SU-DHL-6 (cell line): ENCODE results near the gene COX5A.
A peak's percentile ranks its signal among the peaks of the same experiment; 100 is the strongest.

Experiments
- H2AFZ ChIP-seq: fragments of 200-600 bp; sonication (generic); 2 replicates; pipeline ENCODE4 v1.6.1; 2014; ENCODE audit warnings: low read depth, mild to moderate bottlenecking, moderate library complexity, mixed read lengths, antibody characterized with exemption, low read length; ENCODE audit not compliant: severe bottlenecking
- H3F3A ChIP-seq: fragments of 200-600 bp; shearing (Covaris generic); 2 replicates; pipeline ENCODE4 v1.6.0; 2016; ENCODE audit warnings: antibody characterized with exemption, mild to moderate bottlenecking; ENCODE audit not compliant: insufficient read depth
- H3K27ac ChIP-seq: fragments of 200-600 bp; sonication (generic); 2 replicates; pipeline ENCODE4 v1.5.1; 2016; ENCODE audit warnings: low read depth, mild to moderate bottlenecking, low read length, moderate library complexity, mixed read lengths
- H3K27me3 ChIP-seq: fragments of 200-600 bp; sonication (generic), shearing (Covaris generic); 2 replicates; pipeline ENCODE4 v1.6.0; 2014; ENCODE audit warnings: mild to moderate bottlenecking, low read length
- H3K36me3 ChIP-seq: fragments of 200-600 bp; sonication (generic); 2 replicates; pipeline ENCODE4 v1.6.1; 2014; ENCODE audit warnings: mild to moderate bottlenecking, low read length, mixed read lengths
- H3K4me2 ChIP-seq: fragments of 300-600, 200-600 bp; shearing (Covaris generic), sonication (generic); 2 replicates; pipeline ENCODE4 v1.6.0; 2014; ENCODE audit warnings: low read length, low read depth, mild to moderate bottlenecking; ENCODE audit not compliant: poor library complexity, severe bottlenecking
- H3K4me3 ChIP-seq: fragments of 200-600 bp; sonication (generic); 2 replicates; pipeline ENCODE4 v1.5.1; 2014; ENCODE audit warnings: antibody characterized with exemption, low read length, mild to moderate bottlenecking, mixed read lengths; ENCODE audit not compliant: insufficient read depth, poor library complexity, severe bottlenecking
- H3K79me2 ChIP-seq: fragments of 200-600 bp; sonication (generic); 2 replicates; pipeline ENCODE4 v1.6.1; 2014; ENCODE audit warnings: mild to moderate bottlenecking, low read length, moderate library complexity; ENCODE audit not compliant: insufficient read depth
- H3K9ac ChIP-seq: fragments of 200-600 bp; sonication (generic); 2 replicates; pipeline ENCODE4 v1.7.0; 2014; ENCODE audit warnings: mild to moderate bottlenecking, low read length
- H3K9me2 ChIP-seq: fragments of 200-600 bp; sonication (generic); replicated peaks from 2 replicates; pipeline ENCODE4 v1.6.1; 2014; ENCODE audit warnings: low read length; ENCODE audit not compliant: insufficient read depth
- H3K9me3 ChIP-seq: fragments of 200-600 bp; sonication (generic); 2 replicates; pipeline ENCODE4 v1.6.1; 2014; ENCODE audit warnings: low read length, mixed read lengths; ENCODE audit not compliant: insufficient read depth
- H4K20me1 ChIP-seq: fragments of 200-600 bp; sonication (generic); 2 replicates; pipeline ENCODE4 v1.6.1; 2014; ENCODE audit warnings: low read depth, mild to moderate bottlenecking, antibody characterized with exemption, low read length, moderate library complexity, mixed read lengths
- EZH2phosphoT487 ChIP-seq: fragments of 200-600 bp; sonication (generic), shearing (Covaris generic); conservative IDR thresholded peaks from 2 replicates; pipeline ENCODE4 v1.6.1; 2018; ENCODE audit warnings: mild to moderate bottlenecking, antibody characterized with exemption, low read length, moderate library complexity, mixed read lengths
- TF ChIP-seq, protein P1 (sequence below): fragments of 200-600 bp; sonication (generic); IDR thresholded peaks from one replicate; pipeline ENCODE4 v1.5.1; 2017; ENCODE audit warnings: antibody characterized with exemption, mild to moderate bottlenecking, low read length, moderate library complexity; ENCODE audit not compliant: insufficient read depth, poor library complexity, severe bottlenecking

COX5A gene

DNA sequence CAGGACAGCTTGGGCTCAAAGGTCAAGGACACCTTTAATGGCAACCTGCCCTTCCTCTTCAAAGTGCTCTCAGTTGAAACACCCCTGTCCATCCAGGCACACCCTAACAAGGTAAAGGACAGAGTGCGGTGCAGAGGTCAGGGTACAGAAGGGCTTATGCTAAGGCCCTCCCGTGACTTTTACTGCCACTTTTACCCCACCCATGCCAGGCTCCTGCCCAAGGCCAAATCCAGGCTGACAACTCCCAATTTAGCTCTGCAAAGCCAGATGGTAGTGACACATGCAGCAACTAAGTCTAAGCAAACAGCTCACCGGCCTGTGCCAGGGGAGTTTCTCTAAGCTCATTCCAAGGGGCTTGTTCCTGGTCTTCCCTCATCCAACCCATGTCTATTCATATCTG is 46.4 kb downstream of the COX5A start:
- Histone ChIP-seq H3K9me2 (no peaks in the 10 kb centered on the region), H3K9me3 (no peaks in the 10 kb centered on the region), H3K27me3 (no peaks in the 10 kb centered on the region), H3K4me3 (no peak overlapping the region), H3F3A (no peaks in the 10 kb centered on the region), H3K79me2 (peaks cover 4% of the 10 kb centered on the region; the same call in 1 of the 2 replicates), H4K20me1 (no peaks in the 10 kb centered on the region), H3K4me2 (no peak overlapping the region), H2AFZ (no peak overlapping the region), H3K36me3 (no peaks in the 10 kb centered on the region), H3K27ac (no peak overlapping the region), H3K9ac (no peak overlapping the region)
- TF ChIP-seq, protein P1, sequence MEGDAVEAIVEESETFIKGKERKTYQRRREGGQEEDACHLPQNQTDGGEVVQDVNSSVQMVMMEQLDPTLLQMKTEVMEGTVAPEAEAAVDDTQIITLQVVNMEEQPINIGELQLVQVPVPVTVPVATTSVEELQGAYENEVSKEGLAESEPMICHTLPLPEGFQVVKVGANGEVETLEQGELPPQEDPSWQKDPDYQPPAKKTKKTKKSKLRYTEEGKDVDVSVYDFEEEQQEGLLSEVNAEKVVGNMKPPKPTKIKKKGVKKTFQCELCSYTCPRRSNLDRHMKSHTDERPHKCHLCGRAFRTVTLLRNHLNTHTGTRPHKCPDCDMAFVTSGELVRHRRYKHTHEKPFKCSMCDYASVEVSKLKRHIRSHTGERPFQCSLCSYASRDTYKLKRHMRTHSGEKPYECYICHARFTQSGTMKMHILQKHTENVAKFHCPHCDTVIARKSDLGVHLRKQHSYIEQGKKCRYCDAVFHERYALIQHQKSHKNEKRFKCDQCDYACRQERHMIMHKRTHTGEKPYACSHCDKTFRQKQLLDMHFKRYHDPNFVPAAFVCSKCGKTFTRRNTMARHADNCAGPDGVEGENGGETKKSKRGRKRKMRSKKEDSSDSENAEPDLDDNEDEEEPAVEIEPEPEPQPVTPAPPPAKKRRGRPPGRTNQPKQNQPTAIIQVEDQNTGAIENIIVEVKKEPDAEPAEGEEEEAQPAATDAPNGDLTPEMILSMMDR, result no peak
- no peak for TF ChIP-seq EZH2phosphoT487

DNA sequence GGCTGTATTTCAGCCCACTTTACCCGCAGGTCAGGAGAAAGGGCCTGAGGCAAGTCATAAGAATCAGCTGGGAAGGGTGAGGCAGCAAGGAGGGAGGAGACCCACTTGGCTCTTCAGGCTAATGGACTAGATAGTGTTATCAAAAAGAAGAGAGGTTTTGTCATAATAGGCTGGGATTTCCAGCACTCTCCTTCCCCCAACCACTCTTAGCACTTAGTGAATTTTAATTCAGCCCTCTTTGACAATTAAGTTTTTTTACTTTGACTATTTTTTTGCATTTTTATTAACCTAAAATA is 47.3 kb downstream of the COX5A start:
- Histone ChIP-seq H3K4me3 (peak overlapping the region; percentile 73), H2AFZ (peak overlapping the region; percentile 88), H3K9ac (peak overlapping the region; percentile 75), H3K36me3 (no peaks in the 10 kb centered on the region), H3K79me2 (peaks cover 4% of the 10 kb centered on the region; the same call in 1 of the 2 replicates), H3K9me3 (no peaks in the 10 kb centered on the region), H3F3A (no peaks in the 10 kb centered on the region), H4K20me1 (no peaks in the 10 kb centered on the region), H3K4me2 (peak overlapping the region; percentile 79), H3K9me2 (no peaks in the 10 kb centered on the region), H3K27ac (no peak overlapping the region), H3K27me3 (no peaks in the 10 kb centered on the region)
- TF ChIP-seq, protein P1, result no peak
- TF ChIP-seq EZH2phosphoT487, result no peak

DNA sequence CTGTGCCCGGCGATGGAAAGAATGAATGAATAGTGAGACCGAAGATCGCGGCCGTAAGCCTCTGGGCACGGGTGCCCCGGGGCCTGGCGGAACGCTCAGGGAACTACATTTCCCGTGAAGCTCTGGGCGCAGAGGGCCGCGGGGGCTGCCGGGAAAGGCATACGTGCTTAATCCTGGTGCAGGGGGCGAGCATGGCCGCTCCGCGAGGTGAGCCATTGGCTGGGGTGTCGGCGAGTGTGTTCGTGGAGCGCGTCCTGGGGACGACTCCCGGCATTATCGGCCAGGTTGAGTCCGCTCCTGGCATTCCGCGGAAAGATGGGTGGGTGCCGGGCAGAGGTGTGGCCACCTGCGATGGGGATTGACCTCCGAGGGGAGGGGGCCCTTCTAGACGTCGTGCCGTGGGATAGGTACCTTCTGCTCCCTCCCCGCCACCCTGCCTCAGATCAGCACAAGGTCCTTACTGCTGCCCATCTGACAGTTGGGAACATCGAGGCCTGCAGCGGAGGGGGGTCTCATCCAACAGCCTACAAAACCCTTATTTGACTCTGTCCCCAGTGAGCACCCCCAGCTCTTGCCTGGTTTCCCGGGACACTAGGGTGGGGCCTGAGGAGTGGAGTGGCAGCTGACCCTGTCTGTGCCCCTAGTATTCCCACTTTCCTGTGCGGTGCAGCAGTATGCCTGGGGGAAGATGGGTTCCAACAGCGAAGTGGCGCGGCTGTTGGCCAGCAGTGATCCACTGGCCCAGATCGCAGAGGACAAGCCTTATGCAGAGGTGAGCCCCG is 47.8 kb downstream of the COX5A start, which contains the start of gene MPI:
Gene MPI, plus strand, starts transcription at position 160 of the 782 bp plus-strand sequence. Its CDS starts 32 bp downstream, at position 192.
- peak within 1 kb of the TSS; percentile 75 for H3K9ac ChIP-seq
- H4K20me1 ChIP-seq, result no peaks in the 10 kb centered on the region
- H3K79me2 ChIP-seq, result peaks cover 4% of the 10 kb centered on the region; the same call in 1 of the 2 replicates
- no peaks in the 10 kb centered on the region for H3K27me3 ChIP-seq
- H3K9me2 ChIP-seq, result no peaks in the 10 kb centered on the region
- no peaks in the 10 kb centered on the region for H3K36me3 ChIP-seq
- no peak for TF ChIP-seq EZH2phosphoT487
- TF ChIP-seq, protein P1, result no peak
- peak within 1 kb of the TSS; percentile 88 for H2AFZ ChIP-seq
- peak within 1 kb of the TSS; percentile 73 for H3K4me3 ChIP-seq
- H3K27ac ChIP-seq, result no peak within 1 kb of the TSS; the same call in 1 of the 2 replicates
- no peaks in the 10 kb centered on the region for H3F3A ChIP-seq
- H3K9me3 ChIP-seq, result no peaks in the 10 kb centered on the region
- peak within 1 kb of the TSS; percentile 79 for H3K4me2 ChIP-seq
